ENCODE measurements around the gene TRMT11. TPM values are rescaled to one million over a fixed set of nuclear protein-coding genes. Genes with fewer than 3 reads are reported as not detected.
A peak's percentile ranks its signal among the peaks of the same experiment; 100 is the strongest.
"Not testable (repeated sequence)": the region's sequence is repeated elsewhere in the genome, so short reads cannot be mapped to it uniquely, and the experiment has no call there.

Gene TRMT11
- total RNA-seq, 2 experiments from 2014 or later = 21.6 to 22.5 TPM

DNA sequence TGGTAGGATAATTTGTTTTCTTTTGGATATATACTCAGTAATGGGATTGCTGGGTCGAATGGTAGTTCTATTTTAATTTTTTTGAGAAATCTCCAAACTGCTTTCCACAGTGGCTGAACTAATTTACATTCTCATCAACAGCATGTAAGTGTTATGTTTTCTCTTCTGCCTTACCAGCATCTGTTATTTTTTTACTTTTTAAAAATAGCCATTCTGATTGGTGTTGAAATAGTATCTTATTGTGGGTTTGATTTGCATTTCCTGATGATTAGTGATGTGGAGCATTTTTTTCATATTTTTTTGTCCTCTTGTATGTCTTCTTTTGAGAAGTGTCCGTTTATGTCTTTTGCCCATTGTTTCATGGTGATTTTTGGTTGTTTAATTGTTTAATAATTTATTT is 17.8 kb upstream of the TRMT11 start:
- Mint-ChIP-seq H3K4me1 (ENCODE audit: low read depth) (peaks cover 51% of the 10 kb centered on the region), H3K4me3 (no peak overlapping the region), H3K36me3 (ENCODE audit: low read depth) (peaks cover 59% of the 10 kb centered on the region), H3K9me3 (no peaks in the 10 kb centered on the region), H3K27me3 (no peaks in the 10 kb centered on the region), H3K27ac (no peak overlapping the region)
- ChIA-PET CTCF (interaction anchor here (1.0 kb wide), 1 partner anchor 11 kb away, joined by 3 read pairs; no protein-coding TSS in a partner anchor), POLR2A (interaction anchor here (3.8 kb wide), 1 partner anchor 12 kb away, joined by 15 read pairs; the partner anchor contains the start of gene HINT3)
- no peak for DNase-seq
- no peak for TF ChIP-seq CTCF (IDR thresholded peaks at IDR 0.05)
- Histone ChIP-seq H3K36me3 (ENCODE audit: insufficient read depth, low read length) (peaks cover 36% of the 10 kb centered on the region), H3K27ac (ENCODE audit: low read depth in 1 of 2, low read length in 2 of 2) (no peak overlapping the region), H3K9me3 (ENCODE audit: control insufficient read depth in 1 of 2, insufficient read depth in 1 of 2, low read length in 2 of 2) (no peaks in the 10 kb centered on the region), H3K4me1 (ENCODE audit: insufficient read depth, low read length) (no peaks in the 10 kb centered on the region), H3K27me3 (ENCODE audit: control insufficient read depth in 1 of 2, insufficient read depth in 2 of 2, low read length in 2 of 2) (no peaks in the 10 kb centered on the region), H3K4me3 (ENCODE audit: low read length) (no peak overlapping the region)
- ATAC-seq (ENCODE audit: poor library complexity) = no peak
- intact Hi-C loops (cut with DNase I, micrococcal nuclease) = no loop called here

GRCh38 chr6:125970760-125971159 is 15.6 kb upstream of the TRMT11 start:
- H3K36me3 Mint-ChIP-seq (ENCODE audit: low read depth) = peaks cover 81% of the 10 kb centered on the region
- H3K27ac Mint-ChIP-seq = peak overlapping the region; percentile 32
- no peak for TF ChIP-seq CTCF (IDR thresholded peaks at IDR 0.05)
- no peak for ATAC-seq (ENCODE audit: poor library complexity)
- H3K4me3 Mint-ChIP-seq = no peak overlapping the region
- H3K9me3 ChIP-seq (ENCODE audit: control insufficient read depth in 1 of 2, insufficient read depth in 1 of 2, low read length in 2 of 2) = no peaks in the 10 kb centered on the region
- H3K27me3 Mint-ChIP-seq = no peaks in the 10 kb centered on the region
- no peaks in the 10 kb centered on the region for H3K27me3 ChIP-seq (ENCODE audit: control insufficient read depth in 1 of 2, insufficient read depth in 2 of 2, low read length in 2 of 2)
- H3K4me1 ChIP-seq (ENCODE audit: insufficient read depth, low read length) = no peaks in the 10 kb centered on the region
- no peak overlapping the region for H3K27ac ChIP-seq (ENCODE audit: low read depth in 1 of 2, low read length in 2 of 2)
- intact Hi-C loops (cut with DNase I, micrococcal nuclease) = loop anchor here in 1 of 2 experiments (5.0 kb wide), 1 partner anchor 188 kb away; no protein-coding TSS in a partner anchor
- ChIA-PET CTCF (interaction anchor here (1.0 to 2.6 kb wide), 3 partner anchors 14 to 657 kb away, joined by 5 to 16 read pairs (median 5); partner anchors contain the start of gene HINT3), POLR2A (interaction anchor here (2.3 to 3.8 kb wide), 3 partner anchors 14 to 180 kb away, joined by 10 to 15 read pairs (median 15); partner anchors contain the start of genes HINT3, NCOA7 and TRMT11)
- H3K36me3 ChIP-seq (ENCODE audit: insufficient read depth, low read length) = peaks cover 46% of the 10 kb centered on the region
- H3K9me3 Mint-ChIP-seq = no peaks in the 10 kb centered on the region
- no peak for DNase-seq
- H3K4me3 ChIP-seq (ENCODE audit: low read length) = no peak overlapping the region
- peaks cover 41% of the 10 kb centered on the region for H3K4me1 Mint-ChIP-seq (ENCODE audit: low read depth)

GRCh38 chr6:125972478-125972877 is 13.9 kb upstream of the TRMT11 start:
- H3K27me3 Mint-ChIP-seq; H3K4me1 ChIP-seq (ENCODE audit: insufficient read depth, low read length); H3K4me3 Mint-ChIP-seq; H3K27ac Mint-ChIP-seq; H3K9me3 Mint-ChIP-seq; DNase-seq; H3K27ac ChIP-seq (ENCODE audit: low read depth in 1 of 2, low read length in 2 of 2); POLR2A ChIA-PET; ATAC-seq (ENCODE audit: poor library complexity); H3K9me3 ChIP-seq (ENCODE audit: control insufficient read depth in 1 of 2, insufficient read depth in 1 of 2, low read length in 2 of 2); H3K27me3 ChIP-seq (ENCODE audit: control insufficient read depth in 1 of 2, insufficient read depth in 2 of 2, low read length in 2 of 2); H3K4me3 ChIP-seq (ENCODE audit: low read length): not testable (repeated sequence)
- intact Hi-C loops (cut with DNase I, micrococcal nuclease) = loop anchor here in 1 of 2 experiments (5.0 kb wide), 1 partner anchor 190 kb away; no protein-coding TSS in a partner anchor
- H3K4me1 Mint-ChIP-seq (ENCODE audit: low read depth) = peaks cover 33% of the 10 kb centered on the region
- CTCF ChIA-PET = interaction anchor here (3.4 kb wide), 1 partner anchor 16 kb away, joined by 21 read pairs; the partner anchor contains the start of gene HINT3
- peaks cover 73% of the 10 kb centered on the region for H3K36me3 Mint-ChIP-seq (ENCODE audit: low read depth)
- H3K36me3 ChIP-seq (ENCODE audit: insufficient read depth, low read length) = peaks cover 54% of the 10 kb centered on the region
